K562 (cell line): ENCODE results near the gene EXD2. TPM values are rescaled to one million over a fixed set of nuclear protein-coding genes. Genes with fewer than 3 reads are reported as not detected.

Experiments used
- BCOR ChIP-seq: fragments of 450-650 bp; IDR thresholded peaks from 2 replicates; pipeline ENCODE4 v1.6.1; 2016
- CXXC5 ChIP-seq: fragments of 250-450 bp; sonication (Bioruptor Pico); IDR thresholded peaks from 2 replicates; pipeline ENCODE4 v1.8.0; 2022; ENCODE audit warnings: inconsistent platforms, mild to moderate bottlenecking, moderate library complexity
- GMEB1 ChIP-seq: fragments of 250-450 bp; sonication (Bioruptor Pico); IDR thresholded peaks from 2 replicates; pipeline ENCODE4 v1.4.0; 2020; ENCODE audit warnings: mild to moderate bottlenecking
- HMGN3 ChIP-seq: IDR thresholded peaks from 2 replicates; pipeline ENCODE4 v1.6.1; 2011; ENCODE audit warnings: borderline replicate concordance, low read depth, mild to moderate bottlenecking, mixed read lengths, low read length; ENCODE audit not compliant: insufficient read length; ENCODE audit errors: extremely low read depth
- HNRNPK ChIP-seq: fragments of 200-400 bp; formaldehyde crosslinking; IDR thresholded peaks from one replicate; pipeline ENCODE4 v1.6.1; 2018; ENCODE audit warnings: mild to moderate bottlenecking, low read depth, low read length; ENCODE audit not compliant: poor library complexity, severe bottlenecking
- KDM5B ChIP-seq: fragments of 200-600 bp; sonication (generic); IDR thresholded peaks from 2 replicates; pipeline ENCODE4 v1.6.1; 2012; ENCODE audit warnings: low read depth, mild to moderate bottlenecking, moderate library complexity, low read length, control low read depth, inconsistent platforms; ENCODE audit not compliant: insufficient replicate concordance
- LCOR ChIP-seq: sonication (generic); formaldehyde crosslinking; IDR thresholded peaks from 2 replicates; pipeline ENCODE4 v1.8.0; 2022; ENCODE audit warnings: mild to moderate bottlenecking, missing genetic modification reagents
- MBD2 ChIP-seq: sonication (generic); IDR thresholded peaks from 2 replicates; pipeline ENCODE4 v1.6.1; 2016; ENCODE audit warnings: low read depth, borderline replicate concordance
- MYC ChIP-seq, 2 experiments: fragments of 250-450 bp in 1 of 2; sonication (Bioruptor Pico) in 1 of 2; IDR thresholded peaks; 2 replicates each; pipeline versions ENCODE4 v1.5.1 to v1.6.1; 2012 to 2021; ENCODE audit warnings: low read depth in 2 of 2, borderline replicate concordance in 1 of 2, improper control_type of control experiment in 1 of 2, low read length in 1 of 2, mild to moderate bottlenecking in 1 of 2, moderate library complexity in 1 of 2
- PCBP1 ChIP-seq: fragments of 200-400 bp; formaldehyde crosslinking; IDR thresholded peaks from 2 replicates; pipeline ENCODE4 v1.6.1; 2018; ENCODE audit warnings: mild to moderate bottlenecking, low read depth, low read length; ENCODE audit not compliant: poor library complexity, severe bottlenecking
- POLR2B ChIP-seq: fragments of 450-650 bp; IDR thresholded peaks from 2 replicates; pipeline ENCODE4 v1.6.1; 2018; ENCODE audit warnings: low read depth; ENCODE audit not compliant: partially characterized antibody
- SIN3A ChIP-seq, 2 experiments: fragments of 150-350 bp in 1 of 2; IDR thresholded peaks; 2 replicates each; pipeline ENCODE4 v1.6.1; 2011 to 2016; ENCODE audit warnings: borderline replicate concordance in 2 of 2, low read depth in 2 of 2, low read length in 2 of 2, mild to moderate bottlenecking in 2 of 2, moderate library complexity in 2 of 2; ENCODE audit not compliant: control insufficient read depth in 1 of 2
- SMAD2 ChIP-seq: fragments of 150-350 bp; IDR thresholded peaks from 2 replicates; pipeline ENCODE4 v1.6.1; 2014; ENCODE audit warnings: low read depth, mild to moderate bottlenecking, low read length
- TCFL5 ChIP-seq: fragments of 250-450 bp; sonication (Bioruptor Pico); conservative IDR thresholded peaks from 2 replicates; pipeline ENCODE4 v1.6.1; 2021; ENCODE audit warnings: mild to moderate bottlenecking, moderate library complexity, matching md5 sums
- ZBTB17 ChIP-seq: fragments of 450-650 bp; formaldehyde crosslinking; IDR thresholded peaks from 2 replicates; pipeline ENCODE4 v1.4.0; 2020; ENCODE audit warnings: mild to moderate bottlenecking
- ZBTB7A ChIP-seq: IDR thresholded peaks from 2 replicates; pipeline ENCODE4 v1.6.1; 2011; ENCODE audit warnings: low read depth, mild to moderate bottlenecking, low read length, moderate library complexity, borderline replicate concordance; ENCODE audit not compliant: control insufficient read depth
- ZNF263 ChIP-seq: sonication (generic); formaldehyde crosslinking; IDR thresholded peaks from 2 replicates; pipeline ENCODE4 v1.8.0; 2022; ENCODE audit warnings: mild to moderate bottlenecking, missing genetic modification reagents, borderline replicate concordance
- polyA plus RNA-seq, 8 experiments: library from polyadenylated mRNA; depleted of rRNA in 4 of 8; stranded (reverse) in 5 of 8; unstranded in 3 of 8; fragments of >200 nt; fragmentation: Nextera tagmentation in 2 of 8; fragmentation: Illumina TruSeq in 1 of 8; extraction: Ambion mirVana in 2 of 8; extraction: Trizol in 1 of 8; gene quantifications; 2 replicates each; pipeline versions ENCODE4 v1.2.1 to v1.2.3, GENCODE V29; 2011 to 2014; ENCODE audit warnings: inconsistent platforms in 1 of 8, missing spikeins in 1 of 8
- total RNA-seq, 7 experiments: library from RNA; depleted of rRNA in 6 of 7; stranded (reverse); fragments of >200 nt in 6 of 7; fragmentation: Illumina TruSeq in 2 of 7; extraction: Trizol in 2 of 7; gene quantifications; 2 replicates each; pipeline versions ENCODE4 v1.2.1 to v1.2.3, GENCODE V29; 2011 to 2021; ENCODE audit warnings: low replicate concordance in 1 of 7
- TF ChIP-seq, protein P1 (sequence below), 2 experiments: IDR thresholded peaks; 2 replicates each; pipeline ENCODE4 v1.6.1; 2011; ENCODE audit warnings: borderline replicate concordance in 1 of 2, control low read depth in 1 of 2, low read depth in 1 of 2, low read length in 1 of 2, mild to moderate bottlenecking in 1 of 2, mixed read lengths in 1 of 2, moderate library complexity in 1 of 2; ENCODE audit not compliant: insufficient read depth in 1 of 2, insufficient read length in 1 of 2, poor library complexity in 1 of 2, severe bottlenecking in 1 of 2; ENCODE audit errors: extremely low read depth in 1 of 2
- TF ChIP-seq, protein P2 (sequence below), 2 experiments: fragments of 200-800 bp in 1 of 2; sonication (Bioruptor generic) in 1 of 2; sonication (generic) in 1 of 2; formaldehyde crosslinking in 1 of 2; IDR thresholded peaks in 1 of 2; conservative IDR thresholded peaks in 1 of 2; 2 replicates each; pipeline versions ENCODE4 v1.5.0 to v1.6.1; 2016 to 2020; ENCODE audit warnings: missing compliant biosample characterization in 1 of 2, missing genetic modification characterization in 1 of 2, missing genetic modification reagents in 1 of 2

EXD2 gene
- total and polyA plus RNA-seq, 9 of the 15 experiments (the other 6 are each of a cell fraction or from before 2014, with no cell fraction given) = 1.6 to 7.5 (median 3.7) TPM

GRCh38 chr14:69153152-69153872 lies 38.0 kb upstream of the EXD2 start (continued):
- TF ChIP-seq SIN3A (IDR thresholded peaks at IDR 0.05; ENCODE audit: borderline replicate concordance in 2 of 2, control insufficient read depth in 1 of 2, low read depth in 2 of 2, low read length in 2 of 2) = peak; percentile 90 to 92; a peak in 3 of 4 replicates
- TF ChIP-seq, protein P1, sequence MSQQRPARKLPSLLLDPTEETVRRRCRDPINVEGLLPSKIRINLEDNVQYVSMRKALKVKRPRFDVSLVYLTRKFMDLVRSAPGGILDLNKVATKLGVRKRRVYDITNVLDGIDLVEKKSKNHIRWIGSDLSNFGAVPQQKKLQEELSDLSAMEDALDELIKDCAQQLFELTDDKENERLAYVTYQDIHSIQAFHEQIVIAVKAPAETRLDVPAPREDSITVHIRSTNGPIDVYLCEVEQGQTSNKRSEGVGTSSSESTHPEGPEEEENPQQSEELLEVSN (IDR thresholded peaks at IDR 0.05; ENCODE audit: borderline replicate concordance in 1 of 2, extremely low read depth in 1 of 2, insufficient read depth in 1 of 2, insufficient read length in 1 of 2, low read depth in 1 of 2, low read length in 1 of 2, poor library complexity in 1 of 2, severe bottlenecking in 1 of 2) = peak in 1 of 2 experiments; percentile 20
- no peak for TF ChIP-seq TCFL5 (CRISPR knock-in tag)
- TF ChIP-seq, protein P2, sequence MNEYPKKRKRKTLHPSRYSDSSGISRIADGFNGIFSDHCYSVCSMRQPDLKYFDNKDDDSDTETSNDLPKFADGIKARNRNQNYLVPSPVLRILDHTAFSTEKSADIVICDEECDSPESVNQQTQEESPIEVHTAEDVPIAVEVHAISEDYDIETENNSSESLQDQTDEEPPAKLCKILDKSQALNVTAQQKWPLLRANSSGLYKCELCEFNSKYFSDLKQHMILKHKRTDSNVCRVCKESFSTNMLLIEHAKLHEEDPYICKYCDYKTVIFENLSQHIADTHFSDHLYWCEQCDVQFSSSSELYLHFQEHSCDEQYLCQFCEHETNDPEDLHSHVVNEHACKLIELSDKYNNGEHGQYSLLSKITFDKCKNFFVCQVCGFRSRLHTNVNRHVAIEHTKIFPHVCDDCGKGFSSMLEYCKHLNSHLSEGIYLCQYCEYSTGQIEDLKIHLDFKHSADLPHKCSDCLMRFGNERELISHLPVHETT (CRISPR knock-in tag; conservative IDR thresholded peaks at IDR 0.05 in 1 of 2, IDR thresholded peaks at IDR 0.05 in 1 of 2) = peak in 1 of 2 experiments; percentile 77; a peak in 2 of 4 replicates
- peak; percentile 75 for TF ChIP-seq HMGN3
- peak; percentile 58 for TF ChIP-seq KDM5B
- peak; percentile 88 for TF ChIP-seq PCBP1
- TF ChIP-seq POLR2B = peak; percentile 20
- no peak for TF ChIP-seq LCOR (CRISPR knock-in tag)
- no peak for TF ChIP-seq BCOR
- TF ChIP-seq HNRNPK = peak; percentile 99
- peak; percentile 74 for TF ChIP-seq ZBTB7A
- peak; percentile 76 for TF ChIP-seq GMEB1
- TF ChIP-seq ZBTB17 (CRISPR knock-in tag) = peak; percentile 97
- peak; percentile 93 for TF ChIP-seq CXXC5 (CRISPR knock-in tag)
- peak; percentile 66 for TF ChIP-seq MYC (IDR thresholded peaks at IDR 0.05; ENCODE audit: low read depth, low read length)
- no peak for TF ChIP-seq MYC (CRISPR knock-in tag; IDR thresholded peaks at IDR 0.05; ENCODE audit: borderline replicate concordance, low read depth)
- TF ChIP-seq MBD2 = peak; percentile 16; the same call in 1 of the 2 replicates
- no peak for TF ChIP-seq SMAD2
- peak; percentile 95 for TF ChIP-seq ZNF263 (CRISPR knock-in tag)
